Adrenal gland (tissue), 12 donors: ENCODE data around the gene CELF2. TPM values are rescaled to one million over a fixed set of nuclear protein-coding genes. Genes with fewer than 3 reads are reported as not detected.

Experiments
- DNase-seq, 7 donors: peaks; one replicate each; pipeline ENCODE4 v3.0.0-alpha.2; 2019 to 2020
- H3K27ac ChIP-seq, 5 donors: fragments of 200-600 bp; sonication (generic) in 4 of 5; 1 replicate in 3 of 5; 2 replicates in 2 of 5; pipeline versions ENCODE4 v1.5.1 to v1.8.0; 2016 to 2020; ENCODE audit warnings: mild to moderate bottlenecking in 1 of 5
- H3K27me3 ChIP-seq: fragments of 200-600 bp; 2 replicates; pipeline ENCODE4 v1.8.0; 2021
- H3K36me3 ChIP-seq, 2 donors: fragments of 200-600 bp; replicated peaks in 1 of 2; 1 replicate in 1 of 2; 2 replicates in 1 of 2; pipeline versions ENCODE4 v1.5.1 to v1.8.0; 2018 to 2022
- H3K4me1 ChIP-seq, 2 donors: fragments of 200-600 bp; replicated peaks in 1 of 2; 1 replicate in 1 of 2; 2 replicates in 1 of 2; pipeline versions ENCODE4 v1.5.1 to v1.8.0; 2018 to 2021
- H3K4me3 ChIP-seq, 4 donors: fragments of 200-600 bp; sonication (generic) in 3 of 4; one replicate each; pipeline ENCODE4 v1.5.1; 2016 to 2018
- H3K9me3 ChIP-seq, 3 donors: fragments of 200-600 bp; sonication (generic) in 1 of 3; replicated peaks in 1 of 3; 1 replicate in 2 of 3; 2 replicates in 1 of 3; pipeline versions ENCODE4 v1.5.1 to v1.8.0; 2016 to 2021
- POLR2A ChIP-seq, 2 donors: fragments of 450-650 bp; IDR thresholded peaks; one replicate each; pipeline ENCODE4 v1.6.1; 2017; ENCODE audit warnings: antibody characterized with exemption in 2 of 2, mild to moderate bottlenecking in 2 of 2, moderate library complexity in 1 of 2
- WGBS, 4 donors: extraction: QIAGEN DNeasy Blood & Tissue Kit in 2 of 4; methylation state at CpG; one replicate each; pipeline versions ENCODE4 v1.1.5 to v1.1.7; 2013 to 2017; 5-methylcytosine and 5-hydroxymethylcytosine counted together
- intact Hi-C, 2 donors: fragments of 100-400 bp; cut with DNase I; formaldehyde crosslinking; loops; one replicate each; pipeline versions ENCODE4 v1.14.1 to v1.15.0; 2022 to 2023
- polyA plus RNA-seq, 3 donors: library from polyadenylated mRNA; stranded (reverse); fragments of 200-250 nt in 2 of 3; fragments of 350-450 nt in 1 of 3; fragmentation: Illumina TruSeq in 1 of 3; extraction: RNeasy Lipid Tissue Mini Kit (QIAGEN cat#74804) in 1 of 3; gene quantifications; one replicate each; pipeline ENCODE4 v1.2.3, GENCODE V29; 2013 to 2014
- total RNA-seq, 9 donors: library from RNA; depleted of rRNA in 4 of 9; stranded (reverse); fragments of >200 nt in 4 of 9; fragments of 120-200 nt in 1 of 9; fragmentation: NEBNext Ultra II Directional in 1 of 9; extraction: Animal tissue kit (Norgen Biotek cat#: 25700) in 1 of 9; gene quantifications; one replicate each; pipeline versions ENCODE4 v1.1.0 to v1.2.4, GENCODE V29; 2013 to 2023
- TF ChIP-seq, protein P1 (sequence below), 6 experiments: fragments of 450-650 bp in 4 of 6; fragments of 200-600 bp in 2 of 6; sonication (generic) in 1 of 6; IDR thresholded peaks; 1 replicate in 5 of 6; 2 replicates in 1 of 6; pipeline versions ENCODE4 v1.5.1 to v1.8.0; 2016 to 2021; ENCODE audit warnings: antibody characterized with exemption in 6 of 6, mild to moderate bottlenecking in 2 of 6, moderate library complexity in 1 of 6
- donor health status: healthy with polysubstance abuse.
- donor health status: Bipolar disorder and iron deficiency.
- donor health status: DM: yes; HTN: yes; CAD: no.
- donor health status: DM: no; HTN: no; CAD: no.
- donor health status: DM: no; HTN: no; CAD: no.
- donor health status: DM: yes; HTN: yes; CAD: no.

The CELF2 gene
- total and polyA plus RNA-seq, 12 donors = 2.7 to 26.0 (median 10.3) TPM

DNA sequence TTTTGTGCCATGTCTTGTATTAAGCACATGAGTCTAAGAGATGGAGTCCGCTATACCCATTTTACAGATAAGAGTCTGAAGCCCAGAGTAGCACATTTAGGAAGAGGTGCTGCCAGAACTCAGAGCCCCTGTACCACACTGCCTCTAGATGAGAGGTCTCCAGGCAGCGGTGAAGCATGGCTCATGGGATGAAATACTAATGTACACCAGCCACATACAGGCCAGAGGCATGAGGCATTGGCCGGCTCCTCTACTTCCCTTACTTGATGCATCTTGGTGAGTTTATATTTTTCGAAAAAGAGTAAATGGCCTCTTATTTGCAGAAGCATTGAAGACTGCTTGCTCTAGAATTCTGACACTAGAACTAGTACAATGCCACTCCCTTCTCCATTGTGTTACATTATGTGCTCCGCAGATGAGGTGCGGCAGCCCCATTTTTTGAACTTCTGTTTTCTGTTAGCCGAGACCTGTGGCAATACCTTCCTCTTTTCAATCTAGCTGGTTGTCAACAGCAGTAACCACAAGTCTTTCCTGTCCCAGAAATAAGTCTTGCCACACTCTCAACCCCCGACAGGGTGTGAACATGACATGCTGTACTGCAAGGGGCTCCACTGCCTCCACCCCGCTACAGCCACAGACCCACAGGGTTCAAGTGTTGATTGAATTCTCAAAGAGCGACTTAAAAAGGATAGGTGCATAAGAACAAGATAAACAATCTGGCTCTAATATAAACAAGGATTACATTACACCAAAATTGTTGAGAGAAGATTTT, 145.3 kb downstream of the CELF2 start:
- intact Hi-C loops = no loop called here
- no peaks in the 10 kb centered on the region for H3K9me3 ChIP-seq
- no peak for TF ChIP-seq POLR2A (IDR thresholded peaks at IDR 0.05)
- TF ChIP-seq, protein P1, sequence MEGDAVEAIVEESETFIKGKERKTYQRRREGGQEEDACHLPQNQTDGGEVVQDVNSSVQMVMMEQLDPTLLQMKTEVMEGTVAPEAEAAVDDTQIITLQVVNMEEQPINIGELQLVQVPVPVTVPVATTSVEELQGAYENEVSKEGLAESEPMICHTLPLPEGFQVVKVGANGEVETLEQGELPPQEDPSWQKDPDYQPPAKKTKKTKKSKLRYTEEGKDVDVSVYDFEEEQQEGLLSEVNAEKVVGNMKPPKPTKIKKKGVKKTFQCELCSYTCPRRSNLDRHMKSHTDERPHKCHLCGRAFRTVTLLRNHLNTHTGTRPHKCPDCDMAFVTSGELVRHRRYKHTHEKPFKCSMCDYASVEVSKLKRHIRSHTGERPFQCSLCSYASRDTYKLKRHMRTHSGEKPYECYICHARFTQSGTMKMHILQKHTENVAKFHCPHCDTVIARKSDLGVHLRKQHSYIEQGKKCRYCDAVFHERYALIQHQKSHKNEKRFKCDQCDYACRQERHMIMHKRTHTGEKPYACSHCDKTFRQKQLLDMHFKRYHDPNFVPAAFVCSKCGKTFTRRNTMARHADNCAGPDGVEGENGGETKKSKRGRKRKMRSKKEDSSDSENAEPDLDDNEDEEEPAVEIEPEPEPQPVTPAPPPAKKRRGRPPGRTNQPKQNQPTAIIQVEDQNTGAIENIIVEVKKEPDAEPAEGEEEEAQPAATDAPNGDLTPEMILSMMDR (IDR thresholded peaks at IDR 0.05) = no peak
- peak; percentile 25 to 80 (median 49) for DNase-seq
- peaks cover 7% of the 10 kb centered on the region for H3K27me3 ChIP-seq
- H3K27ac ChIP-seq = peak overlapping the region in 1 of 5 donors; percentile 86
- H3K36me3 ChIP-seq = no peaks in the 10 kb centered on the region
- whole genome bisulfite sequencing, 4 donors = 76 to 83% (median 78%) methylated on average over 10 of the region's 10 CpGs
- H3K4me1 ChIP-seq = no peaks in the 10 kb centered on the region
- no peak overlapping the region for H3K4me3 ChIP-seq

DNA sequence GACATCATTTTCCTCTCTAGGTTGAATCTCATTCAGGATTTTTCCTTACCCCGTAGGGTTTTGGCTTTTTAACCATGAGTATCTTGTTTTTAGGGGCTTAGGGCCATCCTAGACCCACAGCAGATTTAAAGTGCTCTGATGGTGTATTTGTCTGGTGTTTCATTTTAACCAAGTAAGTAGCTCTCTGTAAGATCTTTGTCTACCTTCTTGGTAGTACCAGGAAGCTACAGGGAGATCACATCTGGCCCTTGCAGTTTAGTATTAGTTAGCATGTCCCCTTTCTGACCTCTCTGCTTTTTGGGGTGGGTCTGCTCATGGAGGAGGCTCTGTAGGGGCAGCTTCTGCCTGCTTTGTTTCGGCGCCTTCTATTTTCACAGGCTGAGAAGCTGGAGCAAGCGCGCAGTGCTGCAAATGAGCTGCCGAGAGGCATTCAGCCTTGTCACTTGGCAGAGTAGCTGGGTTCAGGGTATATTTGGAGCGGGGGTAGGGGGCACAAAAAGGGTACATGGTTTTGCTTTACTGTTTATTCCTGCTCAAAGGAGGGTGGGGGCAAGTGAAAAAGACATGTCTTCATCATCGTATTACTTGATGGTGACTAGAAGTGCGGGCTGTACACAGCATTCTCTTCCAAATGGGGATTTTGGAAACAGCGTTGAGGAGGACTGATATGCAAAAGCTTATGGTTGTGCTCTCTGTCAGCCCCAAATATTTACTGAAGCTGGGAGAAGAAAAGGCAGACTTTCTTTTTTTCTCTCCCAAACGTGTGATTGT, 146.3 kb downstream of the CELF2 start:
- TF ChIP-seq, protein P1 (IDR thresholded peaks at IDR 0.05) = no peak
- no peak for TF ChIP-seq POLR2A (IDR thresholded peaks at IDR 0.05)
- H3K9me3 ChIP-seq = no peaks in the 10 kb centered on the region
- intact Hi-C loops = no loop called here
- peaks cover 7% of the 10 kb centered on the region for H3K27me3 ChIP-seq
- WGBS, 4 donors = 42 to 53% (median 48%) methylated on average over 9 to 11 of the region's 11 CpGs
- H3K4me1 ChIP-seq = no peaks in the 10 kb centered on the region
- peak overlapping the region in 1 of 4 donors; percentile 59 for H3K4me3 ChIP-seq
- DNase-seq = no peak
- peak overlapping the region in 1 of 5 donors; percentile 86 for H3K27ac ChIP-seq
- no peaks in the 10 kb centered on the region for H3K36me3 ChIP-seq

GRCh38 chr10:11164551-11164802, 146.8 kb downstream of the CELF2 start:
- H3K27ac ChIP-seq = peak overlapping the region in 1 of 5 donors; percentile 86
- H3K9me3 ChIP-seq = no peaks in the 10 kb centered on the region
- no peaks in the 10 kb centered on the region for H3K36me3 ChIP-seq
- no peak for TF ChIP-seq POLR2A (IDR thresholded peaks at IDR 0.05)
- 0 to 2% (median 0%) methylated on average over 1 of the region's 1 CpG for WGBS, 4 donors
- DNase-seq = no peak
- H3K27me3 ChIP-seq = peaks cover 7% of the 10 kb centered on the region
- no peaks in the 10 kb centered on the region for H3K4me1 ChIP-seq
- peak overlapping the region in 1 of 4 donors; percentile 59 for H3K4me3 ChIP-seq
- intact Hi-C loops = no loop called here

- TF ChIP-seq, protein P1 (IDR thresholded peaks at IDR 0.05) = no peak
- TF ChIP-seq POLR2A (IDR thresholded peaks at IDR 0.05) = peak in 1 of 2 donors; percentile 17
- intact Hi-C loops = no loop called here
- Histone ChIP-seq H3K27me3 (peaks cover 7% of the 10 kb centered on the region), H3K36me3 (no peaks in the 10 kb centered on the region), H3K4me1 (no peaks in the 10 kb centered on the region), H3K27ac (peak overlapping the region; percentile 28 to 86 (median 46)), H3K4me3 (peak overlapping the region in 3 of 4 donors; percentile 20 to 59 (median 40)), H3K9me3 (no peaks in the 10 kb centered on the region)
- WGBS, 4 donors = 0 to 1% (median 1%) methylated on average over 33 to 38 of the region's 38 CpGs
- peak; percentile 33 to 70 (median 40) for DNase-seq
These were observed 147.3 kb downstream of the CELF2 start for GRCh38 chr10:11164803-11165590.
